HL-60/S4 (cell line): ENCODE data around the gene ITGB4.

Source experiments
- in situ Hi-C: fragments of 300-500 bp; cut with MboI; formaldehyde crosslinking; loops from 2 replicates; pipeline ENCODE4 v1.14.3; 2022; ENCODE audit warnings: low sequenced_read_pairs

ITGB4 gene

GRCh38 chr17:75783069-75783783, 62.0 kb downstream of the ITGB4 start:
- in situ Hi-C loops = no loop called here

GRCh38 chr17:75783803-75784472, 62.7 kb downstream of the ITGB4 start:
- in situ Hi-C loops = no loop called here

- in situ Hi-C loops = no loop called here
These were observed 63.3 kb downstream of the ITGB4 start, which contains the start of gene UNK for GRCh38 chr17:75784473-75785015. TSS of gene UNK (plus strand) at chr17:75784806. CDS start at chr17:75784881, 75 bp downstream.

GRCh38 chr17:75785016-75785890, 64.0 kb downstream of the ITGB4 start:
- in situ Hi-C loops = no loop called here

GRCh38 chr17:75791254-75791653, 70.0 kb downstream of the ITGB4 start:
- in situ Hi-C loops = no loop called here

- in situ Hi-C loops = no loop called here
These were observed 72.2 kb downstream of the ITGB4 start for GRCh38 chr17:75793460-75793859.

GRCh38 chr17:75795820-75796607, 74.8 kb downstream of the ITGB4 start:
- in situ Hi-C loops = no loop called here

GRCh38 chr17:75799402-75799801, 78.1 kb downstream of the ITGB4 start:
- in situ Hi-C loops = no loop called here

- in situ Hi-C loops = no loop called here
These were observed 82.6 kb downstream of the ITGB4 start for GRCh38 chr17:75803883-75804282.

- in situ Hi-C loops = no loop called here
These were observed 85.7 kb downstream of the ITGB4 start for GRCh38 chr17:75806822-75807500.
